ENCODE data around the gene PTPRCAP.

PTPRCAP gene

GRCh38 chr11:67395555-67396258 is 41.8 kb downstream of the PTPRCAP start:
- DNase-seq = no peak

GRCh38 chr11:67393990-67394389 is 43.5 kb downstream of the PTPRCAP start:
- no peak for DNase-seq

- DNase-seq = no peak
Measured at GRCh38 chr11:67393437-67393836, 44.0 kb downstream of the PTPRCAP start.

- DNase-seq = no peak
Measured at GRCh38 chr11:67392183-67392715, 45.2 kb downstream of the PTPRCAP start.

GRCh38 chr11:67391304-67392182 is 45.9 kb downstream of the PTPRCAP start, which contains the start of gene RAD9A:
Gene RAD9A, plus strand, starts transcription at chr11:67391986. Its CDS starts 59 bp downstream, at chr11:67392045.
- DNase-seq = peak; percentile 87

GRCh38 chr11:67390947-67391303 is 46.6 kb downstream of the PTPRCAP start:
- DNase-seq = no peak

GRCh38 chr11:67389477-67389876 is 48.0 kb downstream of the PTPRCAP start:
- no peak for DNase-seq

- no peak for DNase-seq
Measured at GRCh38 chr11:67387518-67387917, 50.0 kb downstream of the PTPRCAP start.

GRCh38 chr11:67387069-67387468 is 50.4 kb downstream of the PTPRCAP start:
- no peak for DNase-seq
